ENCODE measurements around the gene GUCA1C.

Gene GUCA1C, protein sequence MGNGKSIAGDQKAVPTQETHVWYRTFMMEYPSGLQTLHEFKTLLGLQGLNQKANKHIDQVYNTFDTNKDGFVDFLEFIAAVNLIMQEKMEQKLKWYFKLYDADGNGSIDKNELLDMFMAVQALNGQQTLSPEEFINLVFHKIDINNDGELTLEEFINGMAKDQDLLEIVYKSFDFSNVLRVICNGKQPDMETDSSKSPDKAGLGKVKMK

DNA sequence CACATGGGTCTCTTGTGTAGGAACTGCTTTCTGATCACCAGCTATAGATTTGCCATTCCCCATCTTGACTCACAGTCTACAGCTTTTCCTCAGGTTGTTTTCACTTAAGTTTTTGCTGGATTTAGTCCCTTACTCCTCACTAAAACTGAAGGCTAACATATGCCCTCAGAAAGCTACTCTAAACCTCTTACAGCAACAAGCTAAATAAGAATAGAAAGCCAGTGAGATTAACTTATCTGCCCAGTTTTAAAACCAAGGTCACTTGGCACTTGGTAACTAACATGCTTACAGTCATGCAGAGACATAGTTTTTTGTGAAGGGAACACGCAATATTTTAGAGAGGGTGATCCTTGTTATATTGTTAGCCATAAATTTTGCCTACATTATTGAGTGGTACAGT lies at the start of gene GUCA1C:
Gene GUCA1C (minus strand): TSS at position 180 of the 400 bp plus-strand sequence. CDS start 117 bp downstream, at position 63.
- DNase-seq (ENCODE audit: low spot score): no peak

DNA sequence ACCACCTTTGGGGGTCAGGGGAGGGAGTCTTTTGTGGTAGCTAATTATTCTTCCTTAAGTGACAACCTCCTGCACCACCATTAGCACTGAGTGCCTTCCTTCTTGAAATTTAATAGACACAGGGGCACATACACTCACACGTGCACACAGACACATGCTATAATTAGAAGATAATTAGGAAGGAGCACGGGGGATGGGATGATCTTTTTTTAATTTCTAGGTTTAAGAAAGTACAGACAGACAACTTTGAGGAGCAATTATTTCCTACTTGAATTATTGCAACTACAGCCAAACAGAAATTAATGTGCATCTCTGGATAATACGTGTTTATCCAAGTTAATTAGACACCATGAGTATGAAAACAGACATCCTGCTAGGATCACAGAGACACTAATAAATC lies 44.8 kb upstream of the GUCA1C start:
- no peak for DNase-seq (ENCODE audit: low spot score)

DNA sequence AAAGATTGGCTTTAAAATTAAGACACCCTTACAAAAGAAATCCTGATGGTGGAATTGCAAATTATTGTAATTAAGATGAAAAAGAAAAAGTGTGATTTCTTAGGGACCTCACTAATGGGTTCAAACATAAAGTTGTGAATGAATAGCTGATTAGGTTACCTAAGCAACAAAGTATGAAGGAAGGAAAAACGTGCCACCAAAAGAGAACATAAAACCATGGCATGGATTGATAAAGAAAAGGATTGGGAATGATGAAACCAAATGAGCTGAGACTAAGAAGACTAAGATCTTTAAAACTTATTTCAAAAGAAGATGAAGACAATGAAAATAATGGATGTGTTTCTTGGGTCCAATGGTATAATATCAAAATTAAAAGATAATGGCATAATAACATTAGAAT lies 32.2 kb upstream of the GUCA1C start:
- DNase-seq (ENCODE audit: low spot score): no peak

DNA sequence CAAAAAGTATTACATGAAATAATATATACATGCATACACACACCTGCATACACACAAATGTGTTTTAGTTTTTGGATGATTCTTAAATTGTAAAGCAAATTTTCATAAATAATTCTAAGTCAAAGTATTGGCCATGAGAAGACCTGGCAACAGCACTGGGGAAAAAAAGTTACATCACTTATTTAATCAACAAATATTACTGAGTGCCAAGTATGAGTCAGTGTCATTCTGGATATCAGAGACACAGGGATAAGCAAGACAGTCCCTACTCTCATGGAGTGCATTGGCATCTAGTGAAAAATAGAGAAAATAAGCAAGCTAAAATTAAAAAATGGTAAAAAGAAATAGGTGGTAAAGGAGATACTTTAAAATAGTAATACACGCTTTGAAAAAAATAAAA lies 29.4 kb upstream of the GUCA1C start:
- no peak for DNase-seq (ENCODE audit: low spot score)

DNA sequence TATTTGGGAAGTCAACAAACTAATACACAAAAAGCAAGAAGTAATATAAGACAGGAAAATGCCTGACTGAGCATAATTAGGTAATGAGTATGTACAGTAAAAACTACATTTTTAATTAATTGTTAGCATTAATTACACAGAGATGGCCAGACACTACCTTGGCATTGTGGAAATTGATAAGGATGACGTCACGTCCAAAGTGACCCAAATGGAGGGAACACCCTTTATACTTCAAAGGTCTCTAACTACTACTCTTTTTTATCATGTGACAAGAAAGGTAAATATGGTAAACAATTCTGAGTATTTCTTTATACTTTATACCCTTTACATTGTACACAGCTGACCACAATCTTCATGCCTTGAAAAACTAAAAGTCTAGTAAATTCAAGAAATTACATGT lies 22.4 kb upstream of the GUCA1C start:
- no peak for DNase-seq (ENCODE audit: low spot score)

DNA sequence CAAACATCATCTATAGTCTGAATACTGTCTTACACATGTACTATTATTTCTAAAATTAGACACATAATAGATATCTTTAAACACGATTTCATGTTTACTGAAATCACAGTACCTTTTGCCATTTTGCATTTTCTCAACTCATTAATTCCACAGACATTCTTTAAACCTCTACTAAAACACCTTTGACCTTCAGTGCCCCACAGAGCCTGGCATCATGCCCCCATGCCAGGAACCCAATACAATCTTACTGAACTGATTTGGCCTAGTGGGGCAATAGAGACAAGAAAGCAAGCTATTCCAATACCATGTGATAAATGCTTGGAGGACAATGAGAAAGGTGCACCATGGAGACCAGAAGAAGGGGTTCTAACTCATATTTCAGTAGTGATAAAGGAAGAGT lies 19.3 kb upstream of the GUCA1C start:
- no peak for DNase-seq (ENCODE audit: low spot score)

DNA sequence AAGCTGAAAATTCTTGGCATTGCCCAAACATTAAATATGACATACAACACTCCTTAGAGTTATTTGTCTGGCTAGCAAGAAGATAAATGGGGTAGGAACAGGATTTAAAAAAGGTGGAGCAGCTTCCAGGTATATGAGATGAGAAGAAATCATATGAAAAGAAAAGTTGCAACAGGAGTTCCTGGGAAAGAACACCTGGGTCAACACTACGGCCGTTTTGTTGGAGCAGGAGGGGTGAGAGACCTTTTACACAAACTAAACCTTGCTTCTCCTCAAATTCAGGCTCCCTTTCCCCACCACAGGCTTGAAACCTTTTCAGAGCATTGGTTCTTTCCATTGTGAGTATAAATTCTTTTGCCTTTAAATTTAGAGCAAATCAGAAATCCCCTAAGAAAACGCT lies 18.8 kb upstream of the GUCA1C start:
- DNase-seq (ENCODE audit: low spot score): no peak

DNA sequence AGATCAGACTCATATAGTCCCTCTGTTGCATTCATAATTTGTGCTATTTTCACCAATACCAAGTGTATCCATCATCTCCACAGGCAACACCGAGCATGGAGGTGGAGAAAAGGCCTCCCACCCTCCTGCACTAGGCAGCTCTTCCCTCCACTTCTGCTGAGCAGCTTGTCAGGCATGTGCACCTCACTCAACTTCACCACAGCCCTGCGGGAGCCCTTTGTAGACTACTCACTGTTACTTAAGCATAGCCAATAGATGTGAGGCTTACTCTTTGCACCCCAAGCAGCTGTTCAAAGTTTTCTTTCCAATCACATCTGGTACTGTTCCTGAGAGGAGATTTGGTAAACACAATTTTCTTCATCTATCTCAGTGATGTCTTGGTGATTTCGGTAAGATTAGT lies 16.9 kb upstream of the GUCA1C start:
- no peak for DNase-seq (ENCODE audit: low spot score)

DNA sequence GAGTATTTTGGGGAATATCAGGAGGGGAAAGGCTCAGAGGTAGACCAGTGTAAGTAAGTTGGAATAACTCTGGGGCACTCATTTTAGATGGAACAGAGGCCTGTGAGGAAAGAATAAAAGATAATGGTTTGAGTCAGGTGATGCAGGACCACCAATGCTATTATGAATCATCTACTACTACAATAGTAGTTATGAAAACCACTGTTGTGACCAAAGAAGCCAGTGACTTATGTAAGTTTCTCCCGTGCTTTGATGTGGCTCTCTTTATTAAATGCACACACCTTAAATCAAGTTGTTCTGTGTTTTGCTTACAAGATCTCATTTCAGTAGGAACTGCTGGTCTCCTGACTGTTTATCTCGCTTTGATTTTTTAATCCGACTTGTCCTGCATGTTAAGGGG lies 13.1 kb upstream of the GUCA1C start:
- no peak for DNase-seq (ENCODE audit: low spot score)

DNA sequence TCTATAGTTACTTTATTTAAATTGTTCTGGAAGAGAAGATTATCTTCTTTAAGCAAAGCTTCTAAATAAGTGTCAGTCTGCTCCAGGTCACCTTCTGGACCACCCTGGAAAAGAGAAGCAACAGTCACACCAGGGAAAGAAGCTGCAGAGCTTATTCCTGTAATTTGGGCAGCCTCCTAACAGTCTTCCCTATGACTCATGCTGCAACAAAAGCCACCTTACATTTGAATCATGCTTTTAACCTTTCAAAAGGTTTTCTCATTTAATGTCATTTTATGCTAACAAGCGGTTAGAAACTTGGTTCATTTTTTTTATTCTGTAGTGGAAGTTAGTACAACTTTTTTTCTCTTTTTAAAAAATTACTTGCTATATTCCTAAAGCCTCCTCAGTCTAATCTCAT lies 5.3 kb upstream of the GUCA1C start:
- no peak for DNase-seq (ENCODE audit: low spot score)

DNA sequence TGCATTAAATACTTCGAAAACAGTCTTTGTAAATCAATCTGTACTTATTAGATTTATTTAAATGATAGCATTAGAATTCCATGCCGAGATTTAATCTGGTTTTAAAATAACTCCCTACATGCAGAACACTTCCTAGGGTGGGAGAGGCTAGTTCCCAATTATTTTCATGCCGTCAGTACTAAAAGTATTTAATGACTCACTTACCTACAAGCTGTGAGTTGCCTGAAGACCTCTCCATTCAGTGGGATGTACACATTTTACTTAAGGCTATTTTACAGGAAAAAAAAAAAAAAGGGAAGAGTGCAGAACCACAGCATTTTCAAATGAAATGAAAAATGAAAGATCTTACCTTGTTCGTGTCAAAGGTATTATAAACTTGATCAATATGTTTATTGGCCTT lies 469 bp downstream of the GUCA1C start:
- no peak for DNase-seq (ENCODE audit: low spot score)

DNA sequence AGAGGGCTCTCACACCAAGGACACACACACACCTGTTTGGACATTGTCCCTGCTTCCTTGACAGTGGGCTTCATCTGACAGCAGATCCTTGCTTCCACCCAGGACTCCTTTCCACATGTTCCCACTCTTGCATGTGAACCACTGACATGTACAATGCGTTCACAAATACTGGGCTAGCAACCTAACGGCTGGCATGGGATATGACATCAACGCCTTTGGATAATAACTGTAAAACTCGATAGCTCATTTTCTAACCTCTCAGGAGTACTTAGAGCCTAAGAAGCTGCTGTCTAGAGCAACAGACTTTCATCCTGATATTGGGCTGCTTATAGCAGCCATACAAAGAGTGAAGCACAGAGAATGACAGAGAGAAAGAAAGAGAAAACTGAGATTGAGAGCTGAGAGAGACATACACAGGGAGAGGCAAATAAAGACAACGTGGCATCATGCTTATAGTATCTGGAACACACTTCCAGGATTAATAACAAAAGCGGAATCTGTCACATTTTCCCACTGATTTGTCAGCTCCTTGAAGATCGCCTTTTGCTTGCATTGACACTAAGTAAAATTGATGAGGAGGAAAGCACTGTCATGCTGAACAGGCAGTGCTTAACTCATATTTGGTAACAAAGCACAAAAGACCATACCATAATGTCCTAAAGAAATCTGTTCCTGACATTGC lies 1.7 kb downstream of the GUCA1C start:
- DNase-seq (ENCODE audit: low spot score): no peak

DNA sequence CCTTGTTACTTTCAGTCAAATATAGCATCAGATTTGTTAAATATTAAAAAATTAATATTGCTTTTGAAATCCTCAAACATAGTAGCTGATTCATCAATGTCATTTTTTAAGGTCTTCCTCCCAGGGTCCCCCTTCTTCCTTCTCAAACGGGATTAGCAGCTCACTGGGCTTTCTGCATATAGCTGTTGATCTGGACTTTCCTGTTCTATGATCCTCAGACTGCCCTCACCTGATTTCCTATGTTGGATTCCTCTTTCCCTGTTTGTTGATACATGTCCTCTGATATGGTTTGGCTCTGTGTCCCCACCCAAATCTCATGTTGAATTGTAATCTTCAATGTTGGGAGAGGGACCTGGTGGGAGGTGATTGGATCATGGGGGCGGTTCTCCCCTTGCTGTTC lies 5.8 kb downstream of the GUCA1C start:
- no peak for DNase-seq (ENCODE audit: low spot score)

DNA sequence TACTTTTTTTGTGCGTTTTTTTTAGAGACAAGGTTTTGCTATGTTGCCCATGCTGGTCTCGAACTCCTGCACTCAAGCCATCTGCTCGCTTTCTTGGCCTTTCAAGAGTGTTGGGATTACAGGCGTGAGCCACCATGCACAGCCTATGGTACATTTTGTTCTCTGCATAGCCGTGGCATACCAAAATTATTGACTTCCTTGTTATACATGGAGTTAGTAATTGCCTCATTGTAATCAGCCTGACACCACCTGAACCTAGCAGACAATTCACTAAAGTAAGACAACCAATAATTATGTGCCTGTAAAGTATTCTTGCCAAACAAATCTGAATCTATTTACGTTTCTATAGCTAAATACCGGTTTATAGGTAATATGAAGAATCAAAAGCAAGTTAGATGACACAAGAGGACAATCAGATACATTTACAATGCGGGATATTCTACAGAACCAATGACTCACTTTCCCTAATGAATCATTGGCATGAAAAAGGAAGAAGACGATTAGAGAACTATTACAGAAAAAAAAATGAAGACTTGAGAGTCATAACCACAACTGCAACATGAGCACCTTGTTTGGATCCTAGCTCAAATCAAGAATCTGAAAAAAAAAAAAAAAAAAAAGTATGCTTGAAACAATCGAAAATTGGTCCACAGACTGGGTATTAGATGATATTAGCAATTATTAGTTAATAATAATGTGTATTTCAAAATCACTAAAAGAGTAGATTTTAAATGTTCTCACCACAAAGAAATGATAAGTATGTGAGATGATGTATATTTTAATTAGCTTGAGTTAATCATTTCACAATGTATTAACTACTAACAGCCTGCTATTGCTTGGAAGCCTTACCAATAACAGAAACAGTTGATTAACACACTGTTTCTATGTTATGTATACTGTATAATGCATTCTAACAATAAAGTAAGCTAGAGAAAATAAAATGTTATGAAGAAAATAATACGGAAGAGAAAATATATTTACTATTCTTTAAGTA lies 7.1 kb downstream of the GUCA1C start:
- no peak for DNase-seq (ENCODE audit: low spot score)

DNA sequence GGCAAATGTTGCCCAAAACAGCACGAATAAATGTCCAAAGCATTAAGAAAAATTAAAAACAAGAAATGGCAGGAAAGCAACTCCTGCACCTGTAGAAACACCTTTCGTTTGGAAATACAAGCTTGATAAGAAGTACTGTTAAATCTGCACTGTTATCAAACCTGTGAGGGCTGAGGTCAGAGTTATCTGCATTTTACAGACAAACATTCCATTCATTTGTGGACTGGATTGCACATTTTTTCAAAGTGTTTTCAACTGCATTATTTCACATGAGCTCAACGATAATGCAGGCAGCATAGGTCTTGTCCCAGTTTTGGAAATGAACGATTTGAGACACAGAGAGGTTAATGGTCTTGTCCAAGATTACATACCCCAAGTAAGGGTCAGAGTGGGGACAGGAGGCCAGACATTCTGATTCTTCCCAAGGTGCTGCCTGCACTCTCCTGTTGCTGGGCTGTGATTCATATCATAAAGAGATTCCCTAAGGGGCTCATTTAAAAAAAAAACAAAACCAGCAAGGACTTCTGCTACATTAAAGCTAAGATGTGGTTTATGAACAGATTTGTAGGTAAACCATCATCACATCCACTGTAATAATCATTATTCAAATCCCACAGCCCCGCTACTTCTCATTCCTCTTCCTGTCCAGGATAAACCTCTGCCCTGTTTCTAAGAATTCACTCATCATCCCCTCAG lies 13.0 kb downstream of the GUCA1C start:
- DNase-seq (ENCODE audit: low spot score): no peak

DNA sequence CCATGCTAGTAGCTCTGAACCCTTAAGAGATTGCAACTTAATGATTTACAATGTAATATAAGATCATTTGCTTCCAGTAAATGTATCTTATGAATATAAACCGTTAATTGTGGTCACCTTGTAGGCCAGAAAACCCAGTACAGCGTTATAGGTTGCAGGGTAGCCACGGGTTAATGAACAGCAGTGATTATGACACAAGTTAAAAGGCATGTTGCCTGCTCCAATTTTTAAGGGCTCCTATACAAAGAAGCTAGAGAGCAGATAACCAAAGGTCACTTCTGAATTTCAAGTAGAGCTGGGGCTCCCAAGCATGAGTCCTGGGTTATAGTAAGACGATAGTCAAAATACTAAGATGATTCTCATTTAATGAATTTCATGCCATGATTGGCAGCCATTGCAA lies 13.5 kb downstream of the GUCA1C start:
- DNase-seq (ENCODE audit: low spot score): no peak

DNA sequence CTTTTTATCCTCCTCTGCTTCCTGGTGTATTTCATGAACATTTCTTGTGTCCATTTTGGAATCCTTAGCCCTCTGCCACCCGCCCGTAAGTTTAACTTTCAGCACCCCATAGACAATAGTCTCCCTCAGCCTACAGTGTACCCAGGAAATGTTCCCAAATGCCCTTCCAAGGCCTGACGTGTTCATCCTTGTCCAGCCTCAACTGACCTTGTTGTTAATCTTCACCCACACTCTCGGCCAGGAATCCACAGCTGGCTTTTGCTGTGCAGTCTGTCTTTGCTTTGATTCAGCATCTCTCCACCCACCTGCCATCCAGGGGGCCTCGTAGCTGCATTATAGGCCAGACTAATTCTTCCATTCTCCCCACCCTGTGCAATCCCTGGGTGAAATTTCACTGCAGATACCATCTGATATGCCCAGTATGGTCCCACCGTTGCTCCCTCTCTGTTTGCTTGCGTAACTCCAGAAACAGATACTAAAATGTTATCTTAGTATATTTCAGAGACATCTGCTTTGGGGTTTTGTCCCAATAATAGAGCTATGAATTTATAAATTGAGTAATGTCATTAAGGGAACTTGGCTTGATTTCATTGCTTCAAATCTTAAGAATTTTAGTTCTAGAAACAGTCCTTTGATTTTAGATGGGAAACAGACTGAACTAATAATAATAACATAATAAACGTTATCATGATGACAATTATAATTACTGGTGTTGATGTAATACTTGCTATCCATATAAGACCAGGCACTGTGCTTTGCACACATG lies 16.6 kb downstream of the GUCA1C start:
- DNase-seq (ENCODE audit: low spot score): no peak

DNA sequence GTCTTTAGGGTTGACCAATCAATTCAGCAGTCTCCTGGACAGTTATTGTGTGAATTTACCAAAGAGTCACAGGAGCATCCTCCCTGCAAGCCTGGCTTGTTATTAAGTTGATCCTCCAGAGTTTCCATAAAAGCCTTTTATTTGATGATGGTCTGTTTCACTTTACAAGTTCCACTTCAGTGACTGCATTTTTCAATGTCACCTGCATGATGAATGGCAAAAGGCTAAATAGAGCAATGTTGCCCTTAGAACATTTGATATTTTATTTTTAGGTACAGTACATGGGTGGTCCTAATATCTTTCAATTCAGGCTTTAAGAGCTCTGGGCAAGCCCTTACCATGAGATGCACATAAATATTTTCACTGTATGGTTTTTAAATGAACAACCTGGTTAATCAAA lies 22.6 kb downstream of the GUCA1C start:
- no peak for DNase-seq (ENCODE audit: low spot score)

DNA sequence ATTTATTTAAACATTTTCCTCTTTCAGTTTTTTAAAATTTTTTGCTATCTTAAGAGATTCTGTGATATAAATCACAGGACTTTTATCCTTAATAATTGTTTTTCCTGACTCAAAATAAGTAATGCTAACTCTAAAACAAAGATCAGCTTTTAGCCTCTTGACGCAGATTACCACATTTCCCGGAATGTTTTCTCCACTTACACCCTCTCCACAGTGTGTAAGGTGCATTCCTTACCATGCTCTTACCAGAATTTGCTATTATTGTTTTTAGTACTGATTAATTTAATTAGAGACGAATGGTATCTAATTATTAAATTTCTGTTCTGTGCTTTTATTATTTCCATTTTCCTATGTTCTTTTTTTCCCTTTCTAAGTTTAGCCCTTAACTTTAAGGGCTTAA lies 34.8 kb downstream of the GUCA1C start:
- DNase-seq (ENCODE audit: low spot score): no peak

DNA sequence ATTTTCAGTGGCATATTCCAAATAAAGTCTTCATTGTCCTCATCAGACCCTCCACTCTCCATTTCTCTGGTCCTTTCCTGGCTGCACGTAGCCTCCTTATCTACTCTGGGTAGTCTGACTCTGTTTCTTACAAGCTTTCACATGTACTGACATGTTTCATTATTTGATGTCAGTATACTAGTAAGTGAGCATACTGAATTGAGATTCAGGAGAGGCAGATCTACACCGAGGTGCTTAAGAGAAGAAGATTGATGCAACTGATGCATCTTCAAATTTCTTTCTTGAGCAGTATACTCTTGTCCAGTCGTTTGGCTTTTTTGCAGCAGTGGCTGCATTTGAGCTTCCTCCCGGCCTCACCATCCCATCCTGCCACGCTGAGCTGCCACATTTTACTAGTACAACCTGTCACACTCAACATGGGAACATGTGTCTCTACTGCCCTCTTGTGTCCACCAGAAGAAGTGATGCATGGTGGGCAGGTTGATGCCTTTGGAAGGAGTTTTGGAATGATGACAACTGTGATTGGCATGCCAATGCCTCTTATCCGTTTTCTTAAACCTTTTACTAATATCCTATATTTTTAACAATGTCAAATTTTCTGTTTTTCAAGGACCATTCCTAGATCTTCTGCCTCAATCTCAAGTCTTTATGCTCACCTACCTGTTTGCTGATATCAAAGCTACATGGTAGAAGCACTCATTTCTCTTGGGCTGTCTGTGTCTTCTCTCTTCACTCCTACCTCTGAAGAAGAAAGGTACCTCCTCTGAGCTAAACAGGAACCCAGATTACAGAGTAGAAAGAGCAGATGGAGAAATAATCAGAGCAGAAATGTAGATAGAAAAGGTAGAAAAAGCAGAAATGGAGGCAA lies 38.7 kb downstream of the GUCA1C start:
- peak; percentile 41 for DNase-seq (ENCODE audit: low spot score)

DNA sequence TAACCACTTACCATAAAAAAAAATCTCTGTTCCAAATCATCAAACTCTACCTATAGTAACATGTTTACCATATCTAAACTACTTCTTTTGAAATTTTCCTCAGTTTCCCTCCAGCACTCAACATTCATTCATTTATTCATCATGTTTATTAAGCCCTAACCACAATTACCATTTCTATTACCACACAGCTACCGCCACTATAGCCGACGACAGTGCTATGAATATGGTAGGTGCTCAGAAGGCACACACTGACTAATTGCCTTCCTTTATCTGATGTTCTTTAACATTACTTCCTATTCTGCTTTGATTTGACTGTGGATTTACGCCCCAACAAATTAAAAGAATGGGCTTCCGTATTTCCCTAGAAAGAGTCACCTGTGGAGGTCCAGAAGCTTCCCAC lies 43.9 kb downstream of the GUCA1C start:
- DNase-seq (ENCODE audit: low spot score): no peak
